ENCODE results near the gene MMP15. TPM values are rescaled to one million over a fixed set of nuclear protein-coding genes. Genes with fewer than 3 reads are reported as not detected.
A peak's percentile ranks its signal among the peaks of the same experiment; 100 is the strongest.
"Not testable (repeated sequence)": the region's sequence is repeated elsewhere in the genome, so short reads cannot be mapped to it uniquely, and the experiment has no call there.

Gene MMP15
- 100 to 1,000 TPM in 1 of 4 donors, 10 to 100 TPM in 3; 36.5 to 105 (median 80.5) TPM for total RNA-seq

DNA sequence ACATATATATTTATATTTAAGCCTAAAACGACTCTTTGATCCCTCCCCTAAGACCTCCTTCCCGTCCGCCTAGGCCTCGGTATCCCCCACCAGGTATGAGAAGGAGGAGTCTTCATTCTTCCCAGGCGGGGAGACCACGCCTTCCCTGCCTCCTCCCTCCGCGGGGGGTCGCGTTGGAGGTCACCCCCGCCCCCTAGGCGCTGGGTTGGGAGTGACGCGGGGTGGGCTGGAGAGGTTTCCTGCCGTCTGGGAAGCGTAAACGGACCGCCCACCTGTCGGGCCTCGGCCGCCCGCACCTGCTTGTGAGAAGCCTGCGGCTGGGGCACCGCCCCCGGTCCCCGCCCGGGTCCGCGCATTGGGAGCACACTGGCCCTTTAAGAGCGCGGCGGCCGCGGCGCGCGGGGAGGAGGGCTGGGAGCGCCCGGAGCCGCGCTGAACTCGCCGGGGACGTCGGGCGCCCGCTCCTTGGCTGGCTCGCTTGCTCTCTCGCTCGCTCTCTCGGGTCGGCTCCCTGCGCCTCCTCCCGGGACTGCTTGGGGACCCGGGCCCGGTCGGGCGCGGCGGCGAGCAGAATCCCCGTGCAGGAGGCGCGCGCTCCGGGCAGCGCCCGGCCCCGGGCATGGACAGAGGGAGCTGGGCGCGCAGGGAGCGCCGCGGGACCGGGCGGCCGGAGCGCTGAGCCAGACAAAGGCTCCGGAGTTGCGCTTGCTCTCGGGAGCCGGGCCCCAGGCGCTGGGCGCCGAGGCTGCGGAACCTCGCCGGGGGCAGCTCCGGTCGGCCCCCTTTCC, at the start of gene MMP15:
MMP15 (plus strand) TSS at position 404 of the 788 bp plus-strand sequence. CDS start 597 bp downstream, outside the sequence.
- intact Hi-C loops (cut with DNase I): no loop called here
- peaks cover 60 to 66% of the 10 kb centered on the region in 2 donors for H3K4me1 ChIP-seq
- peak within 1 kb of the TSS; percentile 89 to 94 (median 90) for H3K27ac ChIP-seq
- H3K36me3 ChIP-seq: no peaks in the 10 kb centered on the region
- peak within 1 kb of the TSS; percentile 84 to 91 (median 89) for H3K4me3 ChIP-seq (replicated peaks in 1 of 3)
- TF ChIP-seq, protein P1, sequence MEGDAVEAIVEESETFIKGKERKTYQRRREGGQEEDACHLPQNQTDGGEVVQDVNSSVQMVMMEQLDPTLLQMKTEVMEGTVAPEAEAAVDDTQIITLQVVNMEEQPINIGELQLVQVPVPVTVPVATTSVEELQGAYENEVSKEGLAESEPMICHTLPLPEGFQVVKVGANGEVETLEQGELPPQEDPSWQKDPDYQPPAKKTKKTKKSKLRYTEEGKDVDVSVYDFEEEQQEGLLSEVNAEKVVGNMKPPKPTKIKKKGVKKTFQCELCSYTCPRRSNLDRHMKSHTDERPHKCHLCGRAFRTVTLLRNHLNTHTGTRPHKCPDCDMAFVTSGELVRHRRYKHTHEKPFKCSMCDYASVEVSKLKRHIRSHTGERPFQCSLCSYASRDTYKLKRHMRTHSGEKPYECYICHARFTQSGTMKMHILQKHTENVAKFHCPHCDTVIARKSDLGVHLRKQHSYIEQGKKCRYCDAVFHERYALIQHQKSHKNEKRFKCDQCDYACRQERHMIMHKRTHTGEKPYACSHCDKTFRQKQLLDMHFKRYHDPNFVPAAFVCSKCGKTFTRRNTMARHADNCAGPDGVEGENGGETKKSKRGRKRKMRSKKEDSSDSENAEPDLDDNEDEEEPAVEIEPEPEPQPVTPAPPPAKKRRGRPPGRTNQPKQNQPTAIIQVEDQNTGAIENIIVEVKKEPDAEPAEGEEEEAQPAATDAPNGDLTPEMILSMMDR (IDR thresholded peaks at IDR 0.05): peak in 1 of 6 experiments; percentile 4
- TF ChIP-seq POLR2A (IDR thresholded peaks at IDR 0.05): peak in 1 of 2 donors; percentile 97
- no peaks in the 10 kb centered on the region for H3K9me3 ChIP-seq
- no peaks in the 10 kb centered on the region for H3K27me3 ChIP-seq
- peak; percentile 97 to 98 for DNase-seq
- WGBS, 2 donors: 2 to 3% methylated on average over 4 to 11 of the region's 90 CpGs

DNA sequence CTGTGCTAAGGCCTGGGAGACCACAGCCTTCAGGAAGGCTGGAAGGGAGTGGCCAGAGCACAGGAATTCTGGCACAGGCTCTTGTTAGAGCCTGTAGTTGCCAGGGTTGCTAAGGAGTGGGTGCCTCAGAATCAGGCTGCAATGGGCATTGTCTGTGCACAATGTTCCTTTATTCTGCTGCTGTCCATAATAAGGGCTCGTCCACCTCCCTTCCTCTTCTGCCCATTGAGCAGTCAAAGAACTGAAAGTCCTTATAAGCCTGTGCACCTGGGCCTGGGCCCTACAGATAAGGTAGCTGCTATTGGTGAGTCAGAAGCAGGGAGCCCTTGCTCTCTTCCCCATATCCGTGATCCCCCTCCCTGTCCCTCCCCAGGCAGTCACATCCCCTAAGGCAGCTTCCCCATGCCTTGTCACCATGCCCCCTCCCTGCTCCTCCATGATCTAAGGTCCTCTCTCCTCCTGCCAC, 49.2 kb upstream of the MMP15 start:
- Histone ChIP-seq H3K27ac (no peak overlapping the region), H3K27me3 (no peaks in the 10 kb centered on the region), H3K36me3 (no peaks in the 10 kb centered on the region), H3K4me3 (replicated peaks in 1 of 3) (no peak overlapping the region), H3K9me3 (no peaks in the 10 kb centered on the region), H3K4me1 (no peaks in the 10 kb centered on the region)
- DNase-seq: peak; percentile 28 to 44
- intact Hi-C loops (cut with DNase I): no loop called here
- TF ChIP-seq, protein P1 (IDR thresholded peaks at IDR 0.05): no peak
- no peak for TF ChIP-seq POLR2A (IDR thresholded peaks at IDR 0.05)
- 52 to 53% methylated on average over 2 of the region's 2 CpGs for WGBS, 2 donors

DNA sequence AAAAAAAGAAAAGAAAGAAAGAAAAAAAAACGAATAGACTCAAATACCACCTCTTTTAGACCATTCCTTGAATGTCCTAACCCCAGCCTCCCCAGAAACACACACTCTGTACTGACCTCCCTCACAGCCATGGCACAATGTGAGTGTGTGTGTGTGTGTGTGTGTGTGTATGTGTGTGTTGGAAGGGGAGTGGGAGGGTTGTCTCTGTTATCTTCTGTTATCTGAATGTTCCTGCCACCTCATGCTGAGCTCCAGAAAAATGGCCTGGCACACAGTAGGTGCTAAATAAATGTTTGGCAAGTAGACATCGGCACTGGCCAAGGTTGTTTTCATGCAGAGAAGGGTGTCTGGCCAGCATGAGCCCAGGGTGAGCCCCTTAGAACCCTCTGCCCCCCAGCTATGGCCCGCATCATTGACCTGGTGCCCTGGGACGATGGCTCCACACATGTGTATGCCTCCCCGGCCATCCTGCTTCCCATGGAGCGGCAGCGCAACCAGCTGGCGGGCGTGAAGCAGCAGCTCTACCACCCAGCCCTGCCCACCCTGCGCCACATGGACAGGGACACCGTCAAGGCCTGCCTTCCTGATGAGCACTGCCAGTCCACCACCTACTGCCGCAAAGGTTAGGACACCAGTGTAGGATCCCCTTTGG, 48.0 kb upstream of the MMP15 start:
- Histone ChIP-seq H3K9me3 (no peaks in the 10 kb centered on the region), H3K4me1 (no peaks in the 10 kb centered on the region), H3K36me3 (no peaks in the 10 kb centered on the region), H3K27me3 (no peaks in the 10 kb centered on the region), H3K4me3 (replicated peaks in 1 of 3) (no peak overlapping the region), H3K27ac (no peak overlapping the region)
- DNase-seq: no peak
- 81 to 92% methylated on average over 7 to 12 of the region's 12 CpGs for WGBS, 2 donors
- TF ChIP-seq, protein P1 (IDR thresholded peaks at IDR 0.05): no peak
- no peak for TF ChIP-seq POLR2A (IDR thresholded peaks at IDR 0.05)
- intact Hi-C loops (cut with DNase I): no loop called here

DNA sequence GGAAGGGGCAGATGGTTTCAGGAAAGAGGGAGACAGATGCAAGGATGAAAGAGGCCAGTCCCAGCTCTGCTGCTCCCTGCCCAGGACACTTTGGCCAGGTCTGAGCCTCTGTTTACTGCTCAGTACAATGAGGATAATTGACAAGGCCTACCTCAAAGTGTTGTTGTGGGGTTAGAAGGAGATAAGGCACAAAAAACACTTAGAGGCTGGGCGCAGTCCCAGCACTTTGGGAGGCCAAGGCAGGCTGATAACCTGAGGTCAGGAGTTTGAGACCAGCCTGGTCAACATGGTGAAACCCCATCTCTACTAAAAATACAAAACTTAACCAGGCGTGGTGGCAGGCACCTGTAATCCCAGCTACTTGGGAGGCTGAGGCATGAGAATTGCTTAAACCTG, 47.5 kb upstream of the MMP15 start:
- H3K4me1 ChIP-seq; H3K27me3 ChIP-seq; DNase-seq; H3K36me3 ChIP-seq; H3K27ac ChIP-seq; H3K9me3 ChIP-seq; H3K4me3 ChIP-seq (replicated peaks in 1 of 3); intact Hi-C loops (cut with DNase I): not testable (repeated sequence)
- WGBS, 2 donors: 93 to 97% methylated on average over 2 of the region's 2 CpGs

DNA sequence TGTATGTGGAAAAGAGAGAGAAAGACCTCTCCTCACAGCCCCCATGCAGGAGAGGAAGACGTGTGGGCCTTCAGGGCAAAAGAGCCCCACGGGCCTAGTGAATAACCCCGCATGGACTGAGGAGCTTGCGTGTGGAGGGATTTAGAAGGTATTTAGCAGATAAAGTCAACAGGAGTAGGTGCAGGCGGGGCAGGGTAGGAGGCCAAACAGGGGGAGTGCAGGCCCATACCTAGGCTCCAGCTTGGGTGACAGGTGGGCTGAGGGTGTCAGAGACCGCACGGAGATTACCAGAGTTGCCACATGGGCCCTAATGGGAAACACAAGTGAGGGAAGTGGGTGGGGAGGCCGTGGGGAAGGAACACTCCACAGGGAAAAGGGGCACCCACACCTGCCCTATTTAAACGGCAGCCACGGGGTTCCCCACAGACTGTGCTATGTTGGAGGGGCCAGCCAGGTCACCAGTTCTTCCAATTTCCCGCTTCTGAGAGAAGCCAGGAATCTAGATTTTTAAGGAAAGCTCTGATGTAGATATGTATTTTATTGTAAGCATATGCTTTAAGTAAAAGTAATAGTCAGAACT, 46.5 kb upstream of the MMP15 start:
- no peak overlapping the region for H3K27ac ChIP-seq
- 86 to 92% methylated on average over 11 of the region's 11 CpGs for WGBS, 2 donors
- DNase-seq: no peak
- no peaks in the 10 kb centered on the region for H3K4me1 ChIP-seq
- H3K9me3 ChIP-seq: no peaks in the 10 kb centered on the region
- TF ChIP-seq, protein P1 (IDR thresholded peaks at IDR 0.05): no peak
- no peak for TF ChIP-seq POLR2A (IDR thresholded peaks at IDR 0.05)
- H3K36me3 ChIP-seq: no peaks in the 10 kb centered on the region
- no peak overlapping the region for H3K4me3 ChIP-seq (replicated peaks in 1 of 3)
- H3K27me3 ChIP-seq: no peaks in the 10 kb centered on the region
- intact Hi-C loops (cut with DNase I): no loop called here
